Prostate gland (tissue), 2 donors: ENCODE measurements around the gene PALM. TPM values are rescaled to one million over a fixed set of nuclear protein-coding genes. Genes with fewer than 3 reads are reported as not detected.
A peak's percentile ranks its signal among the peaks of the same experiment; 100 is the strongest.

ENCODE experiments used
- DNase-seq: peaks from one replicate; pipeline ENCODE4 v3.0.0-alpha.2; 2019; ENCODE audit warnings: low spot score
- H3K27ac ChIP-seq, 2 donors: fragments of 200-600 bp; sonication (generic); 2 replicates each; pipeline ENCODE4 v1.5.1; 2017 to 2019
- H3K27me3 ChIP-seq: fragments of 200-600 bp; sonication (generic); replicated peaks from 2 replicates; pipeline ENCODE4 v1.5.1; 2019; ENCODE audit not compliant: insufficient read depth
- H3K36me3 ChIP-seq, 2 donors: fragments of 200-600 bp; sonication (generic); 1 replicate in 1 of 2; 2 replicates in 1 of 2; pipeline versions ENCODE4 v1.5.1 to v1.8.1; 2017 to 2019
- H3K4me1 ChIP-seq: fragments of 200-600 bp; sonication (generic); replicated peaks from 2 replicates; pipeline ENCODE4 v1.5.1; 2019
- H3K4me3 ChIP-seq, 2 donors: fragments of 200-600 bp; sonication (generic); 2 replicates each; pipeline ENCODE4 v1.5.1; 2017 to 2019
- H3K9me3 ChIP-seq: fragments of 200-600 bp; sonication (generic); 2 replicates; pipeline ENCODE4 v1.5.1; 2017
- POLR2A ChIP-seq: fragments of 450-650 bp; IDR thresholded peaks from one replicate; pipeline ENCODE4 v1.6.1; 2016; ENCODE audit warnings: antibody characterized with exemption, mild to moderate bottlenecking
- POLR2AphosphoS5 ChIP-seq: sonication (generic); formaldehyde crosslinking; IDR thresholded peaks from one replicate; pipeline ENCODE4 v1.6.1; 2017; ENCODE audit warnings: antibody characterized with exemption
- WGBS: methylation state at CpG from one replicate; pipeline ENCODE4 v1.1.5; 2018; 5-methylcytosine and 5-hydroxymethylcytosine counted together
- intact Hi-C: fragments of 100-400 bp; cut with DNase I; formaldehyde crosslinking; loops from one replicate; pipeline ENCODE4 v1.14.2; 2022
- total RNA-seq, 2 donors: library from RNA; depleted of rRNA; stranded (reverse); fragments of >200 nt; gene quantifications; one replicate each; pipeline ENCODE4 v1.1.0, GENCODE V29; 2016
- TF ChIP-seq, protein P1 (sequence below), 4 experiments: fragments of 200-600 bp in 2 of 4; fragments of 450-650 bp in 2 of 4; sonication (generic) in 2 of 4; IDR thresholded peaks; 1 replicate in 3 of 4; 2 replicates in 1 of 4; pipeline ENCODE4 v1.5.1; 2016 to 2019; ENCODE audit warnings: antibody characterized with exemption in 4 of 4, mild to moderate bottlenecking in 2 of 4, moderate library complexity in 2 of 4

The PALM gene
- total RNA-seq, 2 donors from 2014 or later, result 40.9 to 58.7 TPM

DNA sequence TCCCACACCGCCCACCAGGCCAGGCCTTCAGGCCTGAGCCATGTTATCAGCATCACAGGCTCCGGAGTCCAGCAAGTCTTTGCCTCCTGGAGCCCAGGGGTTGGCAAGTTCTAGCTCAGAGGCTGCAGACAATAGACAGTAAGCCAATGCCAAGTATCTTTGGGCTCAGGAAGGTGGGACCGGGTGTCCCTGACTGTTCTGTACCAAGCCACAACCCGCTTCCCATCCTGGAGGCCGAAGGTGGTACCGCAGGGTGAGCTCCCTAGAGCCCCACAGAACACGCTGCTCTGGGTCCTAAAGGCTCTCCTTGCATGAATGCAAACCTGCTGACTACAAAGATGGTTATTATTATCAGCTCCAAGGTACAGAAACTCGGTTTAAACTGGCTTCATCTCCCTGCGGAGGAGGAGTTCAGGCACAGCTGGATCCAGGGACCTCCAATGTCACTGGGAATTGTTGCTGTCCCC, 38.1 kb upstream of the PALM start:
- Histone ChIP-seq H3K9me3 (no peaks in the 10 kb centered on the region), H3K4me1 (no peaks in the 10 kb centered on the region), H3K27ac (no peak overlapping the region), H3K36me3 (no peaks in the 10 kb centered on the region), H3K27me3 (no peaks in the 10 kb centered on the region), H3K4me3 (no peak overlapping the region)
- WGBS, result 82% methylated on average over 9 of the region's 9 CpGs
- intact Hi-C loops, result no loop called here
- TF ChIP-seq, protein P1, sequence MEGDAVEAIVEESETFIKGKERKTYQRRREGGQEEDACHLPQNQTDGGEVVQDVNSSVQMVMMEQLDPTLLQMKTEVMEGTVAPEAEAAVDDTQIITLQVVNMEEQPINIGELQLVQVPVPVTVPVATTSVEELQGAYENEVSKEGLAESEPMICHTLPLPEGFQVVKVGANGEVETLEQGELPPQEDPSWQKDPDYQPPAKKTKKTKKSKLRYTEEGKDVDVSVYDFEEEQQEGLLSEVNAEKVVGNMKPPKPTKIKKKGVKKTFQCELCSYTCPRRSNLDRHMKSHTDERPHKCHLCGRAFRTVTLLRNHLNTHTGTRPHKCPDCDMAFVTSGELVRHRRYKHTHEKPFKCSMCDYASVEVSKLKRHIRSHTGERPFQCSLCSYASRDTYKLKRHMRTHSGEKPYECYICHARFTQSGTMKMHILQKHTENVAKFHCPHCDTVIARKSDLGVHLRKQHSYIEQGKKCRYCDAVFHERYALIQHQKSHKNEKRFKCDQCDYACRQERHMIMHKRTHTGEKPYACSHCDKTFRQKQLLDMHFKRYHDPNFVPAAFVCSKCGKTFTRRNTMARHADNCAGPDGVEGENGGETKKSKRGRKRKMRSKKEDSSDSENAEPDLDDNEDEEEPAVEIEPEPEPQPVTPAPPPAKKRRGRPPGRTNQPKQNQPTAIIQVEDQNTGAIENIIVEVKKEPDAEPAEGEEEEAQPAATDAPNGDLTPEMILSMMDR (IDR thresholded peaks at IDR 0.05), result no peak
- no peak for TF ChIP-seq POLR2AphosphoS5
- no peak for TF ChIP-seq POLR2A
- no peak for DNase-seq

DNA sequence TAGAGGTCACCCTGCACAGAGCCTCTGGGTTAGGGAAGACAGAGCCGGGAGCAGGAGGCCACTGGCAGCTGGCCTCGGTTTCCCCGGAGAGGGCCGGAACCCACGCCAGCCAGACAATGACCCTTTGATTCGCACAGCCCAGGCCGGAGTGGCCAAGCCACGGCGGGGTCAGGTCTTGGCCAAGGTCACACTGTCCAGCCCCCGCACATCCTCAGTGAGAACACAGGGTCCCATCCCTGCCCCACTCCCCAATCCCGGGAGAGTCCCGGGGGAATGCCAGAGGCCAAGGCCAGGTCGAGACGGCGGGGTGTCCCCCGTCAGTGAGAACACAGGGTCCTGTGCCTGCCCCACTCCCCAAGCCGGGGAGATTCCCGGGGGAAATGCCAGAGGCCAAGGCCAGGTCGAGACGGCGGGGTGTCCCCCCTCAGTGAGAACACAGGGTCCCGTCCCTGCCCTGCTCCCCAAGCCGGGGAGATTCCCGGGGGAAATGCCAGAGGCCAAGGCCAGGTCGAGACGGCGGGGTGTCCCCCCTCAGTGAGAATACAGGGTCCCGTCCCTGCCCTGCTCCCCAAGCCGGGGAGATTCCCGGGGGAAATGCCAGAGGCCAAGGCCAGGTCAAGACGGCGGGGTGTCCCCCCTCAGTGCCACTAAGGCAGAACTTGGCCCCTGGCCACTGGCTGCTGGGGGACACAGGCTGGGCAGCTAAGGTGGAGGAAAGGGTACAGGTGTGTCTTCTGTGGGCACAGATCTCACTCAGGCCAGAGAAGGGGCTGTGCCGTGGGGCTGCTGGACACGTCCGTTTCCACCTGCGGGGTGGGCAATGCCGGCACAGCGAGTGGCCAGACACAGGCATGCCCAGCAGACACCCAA, 34.2 kb upstream of the PALM start:
- DNase-seq, result no peak
- intact Hi-C loops, result no loop called here
- Histone ChIP-seq H3K4me3 (no peak overlapping the region), H3K4me1 (peaks cover 10% of the 10 kb centered on the region), H3K36me3 (no peaks in the 10 kb centered on the region), H3K9me3 (no peaks in the 10 kb centered on the region), H3K27ac (no peak overlapping the region), H3K27me3 (no peaks in the 10 kb centered on the region)
- TF ChIP-seq, protein P1 (IDR thresholded peaks at IDR 0.05), result no peak
- TF ChIP-seq POLR2A (no peak), POLR2AphosphoS5 (no peak)
- WGBS, result 70% methylated on average over 38 of the region's 38 CpGs

DNA sequence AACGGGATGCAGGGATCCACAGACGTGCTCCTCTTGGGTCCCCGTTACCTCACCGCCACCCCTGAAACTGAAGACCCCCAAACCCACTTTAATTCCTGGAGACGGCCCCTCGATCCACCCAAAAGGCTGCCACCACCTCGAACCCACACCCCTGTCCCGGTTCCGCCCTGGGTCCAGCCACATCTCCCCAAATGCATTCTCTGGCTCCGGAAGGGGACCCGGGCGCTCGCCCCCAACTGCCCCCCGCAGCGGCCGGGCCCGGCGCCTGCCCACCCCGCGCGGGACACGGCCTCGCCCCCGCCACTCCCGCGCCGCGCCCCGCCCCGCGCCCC, 32.8 kb upstream of the PALM start:
- Histone ChIP-seq H3K4me3 (peak overlapping the region; percentile 37 to 46), H3K27ac (peak overlapping the region; percentile 45 to 69), H3K9me3 (no peaks in the 10 kb centered on the region), H3K4me1 (peaks cover 11% of the 10 kb centered on the region), H3K36me3 (no peaks in the 10 kb centered on the region), H3K27me3 (no peaks in the 10 kb centered on the region)
- WGBS, result 5% methylated on average over 26 of the region's 31 CpGs
- TF ChIP-seq POLR2A, result no peak
- TF ChIP-seq, protein P1 (IDR thresholded peaks at IDR 0.05), result no peak
- TF ChIP-seq POLR2AphosphoS5, result no peak
- no peak for DNase-seq
- intact Hi-C loops, result no loop called here

DNA sequence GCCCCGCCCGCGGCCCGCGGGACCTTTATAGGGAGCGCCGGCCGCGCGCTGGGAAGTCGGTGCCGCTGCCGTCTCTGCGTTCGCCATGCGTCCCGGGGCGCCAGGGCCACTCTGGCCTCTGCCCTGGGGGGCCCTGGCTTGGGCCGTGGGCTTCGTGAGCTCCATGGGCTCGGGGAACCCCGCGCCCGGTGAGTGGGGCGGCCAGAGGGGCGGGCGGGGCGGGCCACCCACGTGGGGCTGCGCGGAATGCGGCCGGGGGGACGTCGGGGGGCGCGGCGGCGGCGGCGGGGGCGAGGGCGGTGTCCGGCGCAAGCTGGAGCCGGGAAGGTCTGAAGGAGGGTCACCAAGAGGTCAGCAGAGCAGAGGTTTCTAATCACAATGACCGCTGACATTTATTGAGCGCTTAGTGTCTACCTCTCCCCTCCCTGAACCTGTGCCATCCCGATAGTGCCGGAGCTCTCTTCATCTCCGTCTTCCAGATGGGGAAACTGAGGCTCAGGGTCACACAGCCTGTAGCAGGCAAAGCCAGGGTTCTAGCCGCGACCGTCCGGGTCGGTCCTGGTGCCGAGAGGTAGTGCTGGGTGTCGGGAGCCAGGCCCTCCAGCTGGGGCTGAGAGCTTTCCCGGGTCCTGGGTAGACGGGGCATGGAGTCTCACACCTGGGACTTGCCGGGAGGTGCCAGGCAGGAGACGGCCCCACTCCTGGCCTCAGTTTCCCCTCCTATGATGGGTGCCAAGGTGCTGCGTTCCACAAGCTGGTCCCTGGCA, 32.2 kb upstream of the PALM start, which contains the start of gene FSTL3:
TSS of gene FSTL3 (plus strand) at position 54 of the 767 bp plus-strand sequence. CDS start at position 86, 32 bp downstream.
- no peaks in the 10 kb centered on the region for H3K27me3 ChIP-seq
- H3K27ac ChIP-seq, result peak within 1 kb of the TSS; percentile 69 to 75
- no peaks in the 10 kb centered on the region for H3K36me3 ChIP-seq
- DNase-seq, result no peak
- TF ChIP-seq POLR2A (peak; percentile 43), POLR2AphosphoS5 (no peak)
- TF ChIP-seq, protein P1 (IDR thresholded peaks at IDR 0.05), result no peak
- peaks cover 11% of the 10 kb centered on the region for H3K4me1 ChIP-seq
- H3K4me3 ChIP-seq, result peak within 1 kb of the TSS; percentile 37 to 46
- 5% methylated on average over 43 of the region's 63 CpGs for whole genome bisulfite sequencing
- intact Hi-C loops, result no loop called here
- no peaks in the 10 kb centered on the region for H3K9me3 ChIP-seq
